ENCODE data around the gene PPM1F. TPM values are rescaled to one million over a fixed set of nuclear protein-coding genes. Genes with fewer than 3 reads are reported as not detected.

PPM1F gene
- total RNA-seq, 2 donors from 2014 or later: 17.0 to 29.6 TPM

DNA sequence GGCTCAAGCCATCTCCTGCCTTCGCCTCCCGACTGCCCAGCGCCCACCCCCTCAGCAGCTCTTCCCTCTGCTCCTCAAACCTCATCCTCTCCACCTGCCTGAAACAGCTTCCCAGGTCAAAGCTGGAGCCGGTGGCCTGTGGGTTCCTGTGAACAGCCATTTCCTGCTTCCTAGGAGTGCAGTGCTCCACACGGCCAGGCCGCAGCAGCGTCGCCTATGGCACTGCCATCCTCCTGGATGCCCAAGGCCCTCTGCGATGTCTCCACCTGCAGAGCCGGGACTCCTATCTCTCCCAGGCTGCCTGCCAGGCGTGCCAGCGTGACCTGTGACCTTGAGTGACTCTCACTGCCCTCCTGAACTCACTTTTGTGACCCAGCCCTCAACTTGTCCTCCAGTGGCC lies 24.6 kb downstream of the PPM1F start:
- DNase-seq (ENCODE audit: low spot score): no peak
- H3K27ac ChIP-seq: no peak overlapping the region
- H3K27me3 ChIP-seq: no peaks in the 10 kb centered on the region
- no peaks in the 10 kb centered on the region for H3K9me3 ChIP-seq
- no peaks in the 10 kb centered on the region for H3K4me1 ChIP-seq
- TF ChIP-seq, protein P1, sequence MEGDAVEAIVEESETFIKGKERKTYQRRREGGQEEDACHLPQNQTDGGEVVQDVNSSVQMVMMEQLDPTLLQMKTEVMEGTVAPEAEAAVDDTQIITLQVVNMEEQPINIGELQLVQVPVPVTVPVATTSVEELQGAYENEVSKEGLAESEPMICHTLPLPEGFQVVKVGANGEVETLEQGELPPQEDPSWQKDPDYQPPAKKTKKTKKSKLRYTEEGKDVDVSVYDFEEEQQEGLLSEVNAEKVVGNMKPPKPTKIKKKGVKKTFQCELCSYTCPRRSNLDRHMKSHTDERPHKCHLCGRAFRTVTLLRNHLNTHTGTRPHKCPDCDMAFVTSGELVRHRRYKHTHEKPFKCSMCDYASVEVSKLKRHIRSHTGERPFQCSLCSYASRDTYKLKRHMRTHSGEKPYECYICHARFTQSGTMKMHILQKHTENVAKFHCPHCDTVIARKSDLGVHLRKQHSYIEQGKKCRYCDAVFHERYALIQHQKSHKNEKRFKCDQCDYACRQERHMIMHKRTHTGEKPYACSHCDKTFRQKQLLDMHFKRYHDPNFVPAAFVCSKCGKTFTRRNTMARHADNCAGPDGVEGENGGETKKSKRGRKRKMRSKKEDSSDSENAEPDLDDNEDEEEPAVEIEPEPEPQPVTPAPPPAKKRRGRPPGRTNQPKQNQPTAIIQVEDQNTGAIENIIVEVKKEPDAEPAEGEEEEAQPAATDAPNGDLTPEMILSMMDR (IDR thresholded peaks at IDR 0.05): no peak
- peaks cover 55% of the 10 kb centered on the region for H3K36me3 ChIP-seq
- no peak overlapping the region for H3K4me3 ChIP-seq

DNA sequence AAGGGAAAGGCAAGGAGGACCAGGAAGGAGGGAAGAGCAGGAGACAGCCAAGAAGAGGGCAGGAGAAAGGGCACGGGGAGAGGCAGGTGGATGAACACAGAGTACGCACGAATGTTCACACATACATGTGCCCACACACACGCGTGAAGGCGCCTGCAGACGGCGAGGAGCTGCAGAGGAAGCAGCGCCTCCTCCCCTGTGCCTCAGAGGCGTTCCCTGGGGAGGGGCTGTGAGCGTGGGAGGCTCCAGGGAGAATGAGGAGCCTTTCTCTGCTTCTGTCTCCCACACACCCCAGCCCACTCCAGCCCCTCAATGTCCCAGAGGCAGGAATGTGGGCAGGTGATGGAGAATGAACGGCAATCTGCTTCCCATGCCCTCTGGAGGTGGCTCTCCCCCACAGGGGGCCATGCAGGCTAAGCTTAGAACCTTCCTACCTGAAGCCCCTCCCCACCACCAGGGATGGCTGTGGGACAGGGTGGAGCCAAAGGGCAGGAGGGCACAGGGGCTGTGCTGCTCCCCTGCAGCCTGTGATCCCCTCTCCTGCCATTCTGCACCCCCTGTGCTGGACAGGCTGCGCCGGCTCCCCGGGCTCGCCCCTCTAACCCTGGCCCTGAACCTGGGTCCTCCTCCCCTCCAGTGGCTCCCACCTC lies 25.3 kb downstream of the PPM1F start:
- Histone ChIP-seq H3K27me3 (no peaks in the 10 kb centered on the region), H3K4me3 (no peak overlapping the region), H3K27ac (no peak overlapping the region), H3K9me3 (no peaks in the 10 kb centered on the region), H3K4me1 (no peaks in the 10 kb centered on the region), H3K36me3 (peaks cover 48% of the 10 kb centered on the region)
- TF ChIP-seq, protein P1 (IDR thresholded peaks at IDR 0.05): no peak
- DNase-seq (ENCODE audit: low spot score): no peak

DNA sequence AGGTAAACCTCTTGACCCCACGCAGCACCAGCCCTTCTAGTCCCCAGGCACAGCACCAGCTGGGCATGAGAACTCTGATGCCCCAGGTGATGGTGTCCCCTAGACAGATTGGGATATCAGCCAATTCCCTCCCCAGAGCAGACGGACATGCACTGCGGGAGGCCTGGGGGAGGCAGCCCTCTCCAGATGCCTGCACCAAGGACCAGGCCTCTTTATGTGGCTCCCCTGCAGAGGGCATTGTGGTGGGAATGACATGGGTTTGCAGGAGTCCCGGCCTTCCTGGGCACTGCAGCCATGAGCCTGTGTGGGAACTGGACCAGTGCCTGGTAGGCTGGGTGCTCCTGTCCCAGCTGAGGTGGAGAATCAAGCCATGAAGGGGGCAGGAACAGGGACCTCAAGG lies 25.9 kb downstream of the PPM1F start:
- TF ChIP-seq, protein P1 (IDR thresholded peaks at IDR 0.05): no peak
- no peak overlapping the region for H3K27ac ChIP-seq

DNA sequence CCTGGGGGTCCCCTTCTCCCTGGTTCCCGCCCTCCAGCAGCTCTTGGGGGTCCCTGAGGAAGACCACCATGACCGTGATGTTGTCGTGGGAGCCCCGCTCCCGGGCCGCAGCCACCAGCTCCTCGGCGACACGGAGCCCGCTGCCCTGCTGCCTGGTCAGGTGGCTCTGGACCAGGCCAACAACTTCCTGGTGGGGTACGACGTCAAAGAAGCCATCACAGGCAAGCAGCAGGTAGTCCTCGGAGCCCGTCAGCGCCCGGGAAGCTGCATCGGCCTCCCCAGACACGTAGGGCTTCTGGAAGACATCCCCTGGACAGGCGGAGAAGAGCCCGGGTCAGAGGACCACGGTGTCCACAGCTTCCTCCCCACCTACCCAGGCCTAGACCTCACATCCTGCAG lies 29.5 kb downstream of the PPM1F start:
- peaks cover 23% of the 10 kb centered on the region for H3K36me3 ChIP-seq
- DNase-seq (ENCODE audit: low spot score): no peak
- no peak overlapping the region for H3K27ac ChIP-seq
- H3K4me3 ChIP-seq: no peak overlapping the region
- no peaks in the 10 kb centered on the region for H3K9me3 ChIP-seq
- H3K4me1 ChIP-seq: no peaks in the 10 kb centered on the region
- TF ChIP-seq, protein P1 (IDR thresholded peaks at IDR 0.05): no peak
- H3K27me3 ChIP-seq: no peaks in the 10 kb centered on the region

More for the DNA sequence above, 25.9 kb downstream of the PPM1F start:
- Histone ChIP-seq H3K36me3 (peaks cover 44% of the 10 kb centered on the region), H3K4me1 (no peaks in the 10 kb centered on the region), H3K9me3 (no peaks in the 10 kb centered on the region), H3K4me3 (no peak overlapping the region), H3K27me3 (no peaks in the 10 kb centered on the region)
- no peak for DNase-seq (ENCODE audit: low spot score)

DNA sequence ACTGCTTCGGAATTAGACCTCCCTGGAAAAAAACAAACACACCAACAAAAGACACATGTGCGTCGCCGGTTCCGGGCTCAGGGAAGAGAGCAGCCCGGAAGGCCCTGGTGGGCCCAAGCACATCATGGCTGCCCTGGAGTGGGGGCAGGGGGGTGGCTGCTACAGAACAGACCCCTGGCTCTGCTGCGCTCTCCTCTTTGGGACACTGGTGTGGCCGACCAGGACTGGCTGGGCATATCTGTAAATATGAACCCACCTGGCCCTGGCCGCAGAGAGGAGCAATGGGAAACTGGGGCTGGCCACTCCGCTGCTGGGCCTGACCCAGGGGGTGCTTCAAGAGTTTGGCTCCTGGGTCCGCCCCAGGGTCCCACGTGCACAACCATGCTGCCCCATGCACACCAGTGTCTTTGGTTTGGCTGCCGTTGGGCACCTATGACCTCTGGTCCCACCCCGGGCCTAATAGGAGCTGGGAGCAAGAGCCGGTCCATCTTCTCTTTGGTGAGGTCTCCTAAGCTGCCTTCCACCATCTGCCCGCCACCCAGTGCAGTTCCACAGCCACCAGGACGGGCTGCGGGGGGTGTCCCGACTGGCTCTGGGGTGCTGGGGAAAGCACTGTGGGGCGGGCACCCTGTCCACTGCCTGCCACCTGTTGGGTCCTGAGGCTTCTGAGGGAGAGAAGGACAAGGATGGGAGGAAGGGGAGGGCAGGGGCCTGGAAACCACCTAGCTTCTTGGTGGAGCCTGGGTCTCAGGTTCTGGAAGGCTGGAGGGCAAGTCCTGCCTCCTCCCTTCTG lies 30.1 kb downstream of the PPM1F start:
- H3K4me3 ChIP-seq: no peak overlapping the region
- TF ChIP-seq, protein P1 (IDR thresholded peaks at IDR 0.05): no peak
- H3K27me3 ChIP-seq: no peaks in the 10 kb centered on the region
- no peak for DNase-seq (ENCODE audit: low spot score)
- H3K9me3 ChIP-seq: no peaks in the 10 kb centered on the region
- no peak overlapping the region for H3K27ac ChIP-seq
- peaks cover 0 to 3% of the 10 kb centered on the region in 2 donors for H3K4me1 ChIP-seq
- peaks cover 20% of the 10 kb centered on the region for H3K36me3 ChIP-seq
